Middle frontal gyrus (tissue), 1 donor: ENCODE measurements around the gene KCND2.

Experiments used
- DNase-seq: peaks from one replicate; pipeline ENCODE4 v3.0.0-alpha.2; 2015; ENCODE audit warnings: low spot score; ENCODE audit errors: extremely low spot score

Gene KCND2

DNA sequence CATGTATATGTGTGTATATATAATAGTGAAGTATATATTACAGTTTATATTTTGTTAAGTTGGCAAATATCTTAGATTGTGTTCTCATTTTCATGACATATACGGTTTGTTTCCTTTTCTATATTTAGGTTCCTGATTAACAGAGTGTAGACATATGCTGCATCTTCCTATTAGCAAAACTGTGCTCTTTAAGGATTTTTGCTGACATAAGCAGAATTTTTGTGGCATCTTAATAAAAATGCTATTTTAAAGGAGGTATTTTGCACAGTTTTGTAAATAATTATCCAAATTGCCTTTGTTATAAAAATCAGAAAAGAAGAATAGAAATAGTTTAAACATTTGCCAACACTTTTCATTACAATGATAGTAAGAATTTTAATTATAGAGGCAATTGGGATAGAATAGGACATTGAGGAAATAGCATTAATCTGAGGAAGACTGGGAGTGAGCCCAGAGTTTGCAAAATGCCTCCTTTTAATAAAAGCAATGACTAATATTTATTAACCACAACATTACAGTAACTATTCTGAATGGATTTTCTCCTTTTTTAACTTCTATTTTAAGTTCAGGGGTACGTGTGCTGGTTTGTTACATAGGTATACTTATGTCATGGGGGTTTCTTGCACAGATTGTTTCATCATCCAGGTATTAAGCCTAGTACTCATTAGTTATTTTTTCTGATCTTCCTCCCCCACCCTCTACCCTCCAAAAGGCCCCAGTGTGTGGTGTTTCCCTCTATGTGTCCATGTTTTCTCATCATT, 38.2 kb downstream of the KCND2 start:
- no peak for DNase-seq

GRCh38 chr7:120320218-120320961, 47.4 kb downstream of the KCND2 start:
- no peak for DNase-seq

DNA sequence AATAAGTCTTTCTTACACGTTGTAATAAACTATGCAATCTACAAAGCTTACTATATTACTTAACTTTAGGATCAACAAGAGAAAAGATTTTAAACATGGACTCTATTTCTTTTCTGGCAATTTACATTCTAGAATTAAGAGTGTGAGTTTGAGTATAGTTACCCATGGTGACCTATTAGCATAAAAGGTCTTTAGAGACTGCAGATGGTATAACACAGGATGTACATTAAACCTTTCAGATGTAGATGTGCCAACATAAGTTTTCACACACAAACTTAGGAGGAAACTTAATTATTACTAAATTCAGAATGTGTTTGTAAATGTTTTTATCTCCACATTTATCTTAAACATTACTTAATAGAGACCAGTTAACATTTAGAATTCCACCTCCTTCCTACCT, 54.1 kb downstream of the KCND2 start:
- DNase-seq, result no peak

DNA sequence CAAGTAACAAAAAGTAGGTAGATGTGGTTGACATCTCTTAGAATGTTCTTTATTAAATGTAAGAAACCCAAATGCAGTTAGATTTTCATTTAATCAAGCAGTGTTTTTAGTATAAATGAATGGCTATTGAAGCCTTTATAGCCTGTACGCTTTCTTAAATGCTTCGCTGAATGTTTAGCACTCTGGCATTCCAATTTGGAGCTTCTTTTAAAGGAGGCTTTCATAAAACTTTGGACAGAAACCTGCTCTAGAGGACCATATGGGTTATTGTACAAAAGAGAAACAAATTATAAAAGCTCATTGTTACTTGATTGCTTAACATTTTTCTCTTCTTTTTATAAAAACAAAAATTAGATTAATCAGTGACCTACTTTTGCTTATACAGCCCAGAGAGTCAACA, 59.5 kb downstream of the KCND2 start:
- DNase-seq, result no peak

- DNase-seq, result no peak
Observed at GRCh38 chr7:120334475-120334874, 61.5 kb downstream of the KCND2 start.

- DNase-seq, result no peak
Observed at GRCh38 chr7:120337308-120337907, 64.4 kb downstream of the KCND2 start.

GRCh38 chr7:120344276-120344675, 71.3 kb downstream of the KCND2 start:
- no peak for DNase-seq

DNA sequence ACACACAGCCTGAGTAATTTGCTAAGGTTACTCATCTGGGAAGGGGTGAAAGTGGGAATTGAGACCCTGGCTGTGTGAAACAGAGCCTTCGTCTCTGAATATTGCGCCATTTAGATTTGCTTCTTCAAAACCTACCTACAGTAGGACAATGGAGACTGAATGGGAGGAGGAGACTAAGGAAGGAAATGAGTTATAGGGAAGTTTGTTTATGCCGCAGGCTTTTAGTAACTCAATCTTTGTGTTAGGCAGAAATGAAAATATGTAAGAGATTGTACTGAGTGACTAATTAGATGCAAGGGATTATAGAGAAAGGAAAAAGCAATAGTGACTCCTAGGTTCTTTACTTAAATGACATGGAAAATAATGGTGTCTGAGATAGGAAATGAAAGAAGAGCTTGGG, 80.2 kb downstream of the KCND2 start:
- no peak for DNase-seq

DNA sequence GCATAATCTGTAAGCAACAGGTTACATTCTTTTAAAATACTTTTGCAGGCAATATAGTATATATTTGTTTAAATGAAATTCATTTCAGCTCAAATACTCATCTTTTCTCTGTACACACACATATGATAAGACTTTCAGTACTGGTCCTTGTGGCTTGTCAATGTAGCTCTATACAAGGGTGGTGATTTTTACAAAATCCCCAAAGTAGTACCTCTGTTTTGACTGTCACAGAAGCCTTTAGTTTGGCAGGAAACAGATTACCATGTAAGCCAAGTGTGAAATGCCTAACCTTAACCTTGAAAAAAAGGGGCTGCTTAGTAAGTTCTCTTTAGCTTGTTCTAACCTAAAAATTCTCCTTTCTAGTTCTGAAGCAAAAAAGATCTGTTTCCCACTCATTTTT, 87.9 kb downstream of the KCND2 start:
- DNase-seq, result no peak

GRCh38 chr7:120363414-120363813, 90.4 kb downstream of the KCND2 start:
- no peak for DNase-seq

- no peak for DNase-seq
Observed at GRCh38 chr7:120370954-120371353, 98.0 kb downstream of the KCND2 start.

GRCh38 chr7:120373174-120373573, 100.2 kb downstream of the KCND2 start:
- DNase-seq, result no peak

DNA sequence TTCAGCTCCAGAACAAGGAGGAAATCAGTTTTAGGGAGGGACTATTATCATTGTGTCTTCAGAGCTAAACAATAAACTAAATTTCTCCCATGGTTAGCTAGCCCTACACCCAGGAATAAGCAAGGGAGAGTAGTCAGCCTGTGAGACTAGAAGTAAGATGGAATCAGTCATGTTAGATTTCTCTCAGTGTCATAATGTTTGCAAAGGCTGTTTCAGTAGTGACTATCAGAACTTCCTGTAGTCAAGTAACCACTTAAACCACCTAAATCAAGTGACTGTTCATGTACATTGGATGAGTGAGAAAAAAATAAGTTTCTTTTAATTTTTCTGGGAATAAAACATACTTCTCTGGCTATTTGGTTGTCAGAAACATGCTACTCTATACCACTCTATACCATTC, 121.6 kb downstream of the KCND2 start:
- no peak for DNase-seq

DNA sequence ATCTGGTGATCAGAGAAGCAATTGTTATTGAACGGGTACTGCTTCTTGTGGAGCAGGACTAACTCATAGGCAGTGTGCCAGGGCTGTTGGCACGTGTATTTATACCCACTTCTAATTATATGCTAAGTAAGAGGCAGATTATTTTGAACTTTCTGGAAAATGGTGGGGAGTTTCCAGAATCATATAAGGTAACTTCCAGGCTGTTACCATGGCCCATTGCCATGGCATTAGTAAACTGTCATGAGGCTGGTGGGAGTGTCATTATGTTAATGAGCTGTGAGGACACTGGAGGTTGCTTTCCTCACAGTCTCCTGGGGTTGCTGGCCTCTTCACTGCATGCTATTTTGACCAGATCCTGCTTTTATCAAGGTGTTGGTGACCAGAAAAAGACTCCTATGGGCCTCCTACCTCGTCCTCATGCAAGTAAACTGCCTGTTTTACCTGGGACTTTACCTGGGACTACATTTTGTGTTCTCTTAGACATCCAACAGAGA, 122.6 kb downstream of the KCND2 start:
- DNase-seq, result no peak

GRCh38 chr7:120398284-120399000, 125.5 kb downstream of the KCND2 start:
- no peak for DNase-seq

DNA sequence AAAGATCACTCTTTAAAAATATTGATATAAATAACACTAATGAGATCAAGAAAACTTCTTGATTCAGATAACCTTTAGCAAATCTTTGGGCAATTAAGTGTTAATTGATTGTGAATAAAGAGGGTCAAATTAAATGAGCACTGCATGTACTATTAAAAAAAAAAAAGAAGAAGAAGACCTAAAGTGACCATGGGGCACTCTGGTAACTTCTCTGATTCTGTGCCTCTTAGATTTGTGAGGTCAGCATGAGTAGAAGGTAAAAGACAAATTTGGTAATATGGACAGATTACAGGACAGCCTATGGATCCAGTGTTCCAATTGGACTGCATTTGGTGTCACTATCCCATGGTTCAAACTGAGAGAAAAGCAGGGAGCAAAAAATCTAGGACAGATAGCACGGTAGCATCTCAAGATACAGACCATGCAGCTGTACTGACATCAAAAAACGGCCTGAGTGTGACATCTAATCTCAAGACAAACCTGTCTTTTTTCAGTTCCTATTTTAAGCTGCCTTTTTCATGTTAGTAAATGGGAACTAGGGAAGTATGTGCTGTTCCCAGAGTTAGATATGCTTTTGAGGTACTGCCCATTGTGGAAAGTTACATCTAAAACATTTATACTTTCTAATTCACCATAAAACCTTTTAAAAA, 128.0 kb downstream of the KCND2 start:
- DNase-seq, result no peak

DNA sequence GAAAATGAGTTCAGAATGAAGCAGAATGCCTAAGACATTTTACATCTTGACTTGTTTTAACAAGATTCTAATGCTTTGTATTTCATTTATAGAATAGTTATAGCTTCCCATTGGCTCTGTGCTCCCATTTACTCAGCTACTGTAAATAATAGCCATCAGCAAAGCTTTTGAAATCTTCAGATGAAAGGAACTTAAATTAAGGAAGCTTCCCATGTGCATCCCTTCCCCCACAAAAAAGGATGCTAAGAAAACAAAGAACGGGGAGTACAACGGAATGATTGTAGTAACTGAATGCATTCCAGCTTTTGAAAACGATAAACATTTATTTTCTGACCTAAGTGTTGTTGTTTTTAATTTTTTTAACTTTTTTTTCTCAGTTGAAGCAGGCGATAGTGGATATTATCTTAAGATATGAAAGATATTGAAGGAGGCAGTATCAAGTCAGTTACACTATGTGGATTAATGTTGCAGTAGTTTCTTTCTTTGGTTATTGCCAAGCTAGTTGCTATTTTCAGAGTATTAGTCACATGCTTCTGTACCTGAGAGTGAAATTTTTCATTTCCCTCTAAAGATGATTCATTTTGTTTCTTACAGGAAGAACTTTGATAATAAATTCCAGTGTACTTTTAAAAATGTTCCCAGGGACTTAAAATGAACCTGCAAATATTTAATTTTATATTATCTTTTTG, 129.2 kb downstream of the KCND2 start:
- no peak for DNase-seq

- DNase-seq, result no peak
Observed at GRCh38 chr7:120402801-120403200, 129.8 kb downstream of the KCND2 start.

DNA sequence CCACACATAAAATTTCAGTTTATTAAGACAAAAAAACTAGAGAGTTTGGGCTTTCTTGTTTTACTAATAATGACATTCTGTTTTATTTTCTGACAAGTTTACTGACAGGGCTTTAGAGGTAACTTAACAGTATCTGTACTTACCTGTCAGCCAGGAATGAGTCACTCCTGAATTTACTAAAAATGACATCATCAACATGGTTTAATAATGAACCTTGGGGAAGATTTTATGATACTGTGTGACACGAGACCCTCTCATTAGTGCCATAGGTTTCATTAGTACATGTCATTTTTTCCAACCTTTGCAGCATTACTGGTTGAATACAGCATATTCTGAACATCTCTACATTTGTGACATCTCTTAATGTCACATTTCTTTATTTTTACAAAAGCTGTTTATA, 131.1 kb downstream of the KCND2 start:
- DNase-seq, result no peak

DNA sequence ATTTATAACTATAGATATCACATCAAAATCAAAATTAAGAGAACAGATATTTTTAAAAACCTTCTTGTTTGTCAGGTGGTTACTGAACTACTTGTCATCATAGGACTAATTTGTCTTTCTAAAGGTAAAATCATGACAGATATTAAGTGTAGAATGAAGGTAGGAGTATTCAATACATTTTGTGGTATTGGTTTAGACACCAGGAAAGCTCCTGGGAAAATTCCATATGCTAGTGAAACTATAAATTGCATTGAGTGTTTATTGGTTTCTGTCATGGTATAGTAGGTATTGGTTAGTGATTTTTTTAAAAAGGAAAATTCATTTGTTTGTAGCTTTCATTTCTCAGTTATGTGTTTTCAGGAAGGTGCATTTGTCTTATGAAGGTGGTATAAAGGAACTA, 132.7 kb downstream of the KCND2 start:
- DNase-seq, result no peak

DNA sequence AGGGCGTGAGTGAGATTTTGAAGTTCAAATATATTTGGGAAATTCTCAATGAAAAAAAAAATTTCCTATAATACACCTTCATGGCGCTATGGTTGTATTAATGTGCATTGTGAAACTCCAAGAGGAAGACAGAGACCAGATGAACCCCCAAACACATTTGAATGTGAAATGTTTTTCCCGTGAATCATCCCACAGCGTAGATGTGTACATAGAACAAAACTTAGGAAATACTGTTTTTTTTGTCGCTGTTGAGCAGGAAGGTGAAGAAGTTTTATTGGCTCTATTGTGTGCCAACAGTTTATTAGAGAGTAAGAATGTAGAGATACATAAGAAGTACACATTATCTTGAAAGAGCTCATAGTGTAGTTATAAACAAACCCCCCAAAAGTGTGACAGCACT, 134.0 kb downstream of the KCND2 start:
- DNase-seq, result no peak
